ENCODE measurements around the gene XYLT1.

The XYLT1 gene

GRCh38 chr16:17360693-17361122 is 110.1 kb downstream of the XYLT1 start:
- H3K9me2 ChIP-seq (replicated peaks; ENCODE audit: low read depth, low read length): no peaks in the 10 kb centered on the region
- peaks cover 73% of the 10 kb centered on the region for H4K20me1 ChIP-seq (ENCODE audit: insufficient read depth, low read length, poor library complexity, severe bottlenecking)
- H3K9ac ChIP-seq (ENCODE audit: low read depth, low read length, poor library complexity, severe bottlenecking): no peak overlapping the region
- TF ChIP-seq EZH2phosphoT487 (IDR thresholded peaks at IDR 0.05; ENCODE audit: borderline replicate concordance): no peak
- no peak for TF ChIP-seq CTCF (conservative IDR thresholded peaks at IDR 0.05; ENCODE audit: low read length)
- H3K36me3 ChIP-seq (ENCODE audit: insufficient read depth, low read length): peaks cover 33% of the 10 kb centered on the region; the same call in 1 of the 2 replicates
- H3K4me3 ChIP-seq (ENCODE audit: low read length, poor library complexity, severe bottlenecking): no peak overlapping the region
- no peaks in the 10 kb centered on the region for H3K27me3 ChIP-seq (ENCODE audit: insufficient read depth, low read length, poor library complexity, severe bottlenecking)
- no peaks in the 10 kb centered on the region for H3K9me3 ChIP-seq (ENCODE audit: insufficient read depth, low read depth, low read length)
- H2AFZ ChIP-seq (ENCODE audit: low read length): no peak overlapping the region
- peak overlapping the region; percentile 10 for H3K4me2 ChIP-seq (ENCODE audit: low read depth, low read length, poor library complexity, severe bottlenecking)
- peaks cover 67% of the 10 kb centered on the region for H3K4me1 ChIP-seq (ENCODE audit: insufficient read depth, low read length, poor library complexity, severe bottlenecking)
- H3F3A ChIP-seq (ENCODE audit: low read depth): no peaks in the 10 kb centered on the region
- H3K79me2 ChIP-seq (ENCODE audit: insufficient read depth, low read length): peaks cover 99% of the 10 kb centered on the region

- Histone ChIP-seq H3K4me1 (ENCODE audit: insufficient read depth, low read length, poor library complexity, severe bottlenecking) (peaks cover 58% of the 10 kb centered on the region), H3K9me2 (replicated peaks; ENCODE audit: low read depth, low read length) (no peaks in the 10 kb centered on the region), H3K79me2 (ENCODE audit: insufficient read depth, low read length) (peaks cover 99% of the 10 kb centered on the region), H3F3A (ENCODE audit: low read depth) (no peaks in the 10 kb centered on the region), H3K9ac (ENCODE audit: low read depth, low read length, poor library complexity, severe bottlenecking) (no peak overlapping the region), H3K4me2 (ENCODE audit: low read depth, low read length, poor library complexity, severe bottlenecking) (peak overlapping the region; percentile 10), H2AFZ (ENCODE audit: low read length) (no peak overlapping the region), H4K20me1 (ENCODE audit: insufficient read depth, low read length, poor library complexity, severe bottlenecking) (peaks cover 69% of the 10 kb centered on the region), H3K27me3 (ENCODE audit: insufficient read depth, low read length, poor library complexity, severe bottlenecking) (no peaks in the 10 kb centered on the region), H3K9me3 (ENCODE audit: insufficient read depth, low read depth, low read length) (no peaks in the 10 kb centered on the region), H3K4me3 (ENCODE audit: low read length, poor library complexity, severe bottlenecking) (no peak overlapping the region), H3K36me3 (ENCODE audit: insufficient read depth, low read length) (peaks cover 39% of the 10 kb centered on the region; the same call in 1 of the 2 replicates)
- no peak for TF ChIP-seq CTCF (conservative IDR thresholded peaks at IDR 0.05; ENCODE audit: low read length)
- no peak for TF ChIP-seq EZH2phosphoT487 (IDR thresholded peaks at IDR 0.05; ENCODE audit: borderline replicate concordance)
Measured at GRCh38 chr16:17359788-17360390, 110.9 kb downstream of the XYLT1 start.

- Histone ChIP-seq H2AFZ (ENCODE audit: low read length) (no peak overlapping the region), H3K9ac (ENCODE audit: low read depth, low read length, poor library complexity, severe bottlenecking) (no peak overlapping the region), H3F3A (ENCODE audit: low read depth) (no peaks in the 10 kb centered on the region), H3K4me1 (ENCODE audit: insufficient read depth, low read length, poor library complexity, severe bottlenecking) (peaks cover 48% of the 10 kb centered on the region), H3K4me3 (ENCODE audit: low read length, poor library complexity, severe bottlenecking) (no peak overlapping the region), H3K9me2 (replicated peaks; ENCODE audit: low read depth, low read length) (no peaks in the 10 kb centered on the region), H3K79me2 (ENCODE audit: insufficient read depth, low read length) (peaks cover 99% of the 10 kb centered on the region), H3K36me3 (ENCODE audit: insufficient read depth, low read length) (peaks cover 48% of the 10 kb centered on the region; the same call in 1 of the 2 replicates), H3K27me3 (ENCODE audit: insufficient read depth, low read length, poor library complexity, severe bottlenecking) (no peaks in the 10 kb centered on the region), H3K4me2 (ENCODE audit: low read depth, low read length, poor library complexity, severe bottlenecking) (peak overlapping the region; percentile 10), H4K20me1 (ENCODE audit: insufficient read depth, low read length, poor library complexity, severe bottlenecking) (peaks cover 70% of the 10 kb centered on the region), H3K9me3 (ENCODE audit: insufficient read depth, low read depth, low read length) (no peaks in the 10 kb centered on the region)
- TF ChIP-seq CTCF (conservative IDR thresholded peaks at IDR 0.05; ENCODE audit: low read length) (no peak), EZH2phosphoT487 (IDR thresholded peaks at IDR 0.05; ENCODE audit: borderline replicate concordance) (no peak)
Measured at GRCh38 chr16:17358846-17359245, 111.9 kb downstream of the XYLT1 start.

Measured in Loucy (cell line).